Stimulated activated CD4-positive, alpha-beta T cell treated with anti-CD3 and anti-CD28 coated beads, Interleukin-4, amount 100 ng/mL, for 1 hour (primary cell): ENCODE data around the gene ROCK2.
"Not testable (repeated sequence)": the region's sequence is repeated elsewhere in the genome, so short reads cannot be mapped to it uniquely, and the experiment has no call there.

Experiments used
- DNase-seq: peaks from one replicate; pipeline ENCODE4 v3.0.0-alpha.2; 2020

The ROCK2 gene

DNA sequence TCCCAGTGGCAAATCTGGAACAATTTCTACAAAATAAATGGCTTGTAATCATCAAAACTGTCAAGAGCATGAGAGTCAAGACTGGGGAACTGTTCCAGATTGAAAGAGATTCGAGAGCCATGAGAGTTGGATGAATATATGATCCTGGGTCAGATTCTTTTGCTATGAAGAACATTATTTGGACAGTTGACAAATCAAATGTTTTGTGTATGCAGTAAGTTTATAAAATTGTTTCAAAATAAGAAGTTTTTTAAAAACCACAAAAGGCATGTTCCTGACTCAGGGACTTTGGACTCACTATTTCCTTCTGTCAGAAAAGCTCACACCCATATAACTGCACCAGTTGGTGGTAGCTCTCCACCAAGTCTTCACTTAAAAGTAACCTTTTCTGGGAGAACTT lies 38.5 kb downstream of the ROCK2 start:
- DNase-seq = no peak

DNA sequence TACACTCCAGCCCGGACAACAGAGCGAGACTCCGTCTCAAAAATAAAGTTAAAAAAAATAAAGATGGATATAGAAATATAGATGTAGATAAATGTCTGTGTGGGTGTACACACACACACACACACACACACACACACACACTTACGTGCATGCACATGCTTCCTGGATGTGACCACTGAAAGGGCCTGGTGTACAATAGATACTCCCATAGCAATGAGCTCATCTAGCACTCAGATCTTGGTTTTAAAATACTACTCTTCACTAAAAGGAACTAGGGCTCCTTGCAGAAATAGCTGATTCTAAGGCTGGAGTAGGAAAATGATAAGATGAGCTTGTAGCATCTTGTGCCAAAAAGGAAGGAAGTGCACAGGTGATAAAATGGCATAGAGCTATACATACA lies 39.1 kb downstream of the ROCK2 start:
- no peak for DNase-seq

DNA sequence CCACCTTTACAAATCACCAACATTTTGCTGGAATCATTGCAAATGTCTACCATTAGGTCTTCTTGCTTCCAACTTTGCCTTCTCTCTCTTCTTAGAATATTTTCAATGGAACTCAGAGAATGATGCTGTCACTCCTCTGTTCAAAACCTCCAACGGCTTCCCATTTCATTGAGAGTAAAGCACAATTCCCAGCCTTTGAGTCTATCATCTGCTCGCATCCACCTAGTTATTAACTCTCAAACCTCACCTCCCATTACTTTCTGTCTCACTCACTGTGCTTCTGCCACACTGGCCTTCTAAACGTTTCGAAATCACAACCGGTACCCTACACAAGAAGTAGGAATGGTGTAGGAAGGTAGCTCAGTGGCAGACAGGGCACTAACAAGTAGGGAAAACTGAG lies 40.0 kb downstream of the ROCK2 start:
- no peak for DNase-seq

DNA sequence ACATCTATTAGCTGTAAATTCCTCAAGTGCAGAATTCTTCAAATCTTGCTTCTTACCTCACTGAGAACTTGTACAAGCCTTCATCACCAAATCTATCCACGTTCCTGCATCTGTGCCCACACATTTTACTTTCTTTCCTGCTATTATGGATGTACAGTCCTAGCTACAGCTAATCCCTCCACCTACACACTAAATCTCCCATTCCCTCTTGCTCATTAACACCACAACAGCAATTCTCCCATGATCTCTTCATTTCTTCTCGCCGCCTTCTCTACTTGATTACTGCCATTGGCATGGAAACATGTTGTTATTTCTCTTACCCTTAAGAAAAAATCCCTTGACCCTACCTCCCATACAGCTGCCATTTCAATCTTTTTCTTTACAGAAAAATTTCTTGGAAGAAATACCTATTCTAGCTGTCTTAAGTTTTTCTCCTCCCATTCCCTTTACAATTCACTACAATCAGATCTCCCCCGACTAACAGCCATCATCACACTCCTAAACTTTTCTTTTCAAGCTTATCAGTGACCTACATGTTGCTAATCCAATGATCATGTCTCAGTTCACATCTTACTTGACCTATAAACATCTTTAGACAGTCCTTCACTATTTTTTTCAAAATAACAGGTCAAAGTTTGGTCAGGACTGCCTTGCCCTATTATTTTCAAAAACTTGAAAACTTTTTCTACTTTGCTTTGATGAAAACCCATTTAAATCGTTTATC lies 41.0 kb downstream of the ROCK2 start:
- DNase-seq = no peak

DNA sequence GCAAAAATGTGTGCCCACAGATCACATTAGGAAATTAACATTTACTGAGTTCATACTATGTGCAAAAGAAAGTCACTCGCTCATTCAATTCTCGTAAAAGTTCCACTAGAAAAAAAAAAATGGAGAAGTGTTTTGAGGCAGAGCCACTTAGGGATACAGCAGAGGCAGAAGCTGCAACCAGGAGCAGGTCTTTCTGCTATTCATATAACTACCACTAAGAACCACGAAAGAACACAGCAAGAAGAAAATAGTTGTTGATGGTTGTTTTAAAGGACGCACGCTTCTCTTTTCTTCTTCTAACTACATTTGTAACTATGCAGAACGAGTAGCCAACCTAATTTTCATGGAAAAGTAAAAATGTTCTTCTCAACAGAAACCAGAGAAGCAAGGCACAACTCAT lies 45.0 kb downstream of the ROCK2 start:
- DNase-seq = no peak

DNA sequence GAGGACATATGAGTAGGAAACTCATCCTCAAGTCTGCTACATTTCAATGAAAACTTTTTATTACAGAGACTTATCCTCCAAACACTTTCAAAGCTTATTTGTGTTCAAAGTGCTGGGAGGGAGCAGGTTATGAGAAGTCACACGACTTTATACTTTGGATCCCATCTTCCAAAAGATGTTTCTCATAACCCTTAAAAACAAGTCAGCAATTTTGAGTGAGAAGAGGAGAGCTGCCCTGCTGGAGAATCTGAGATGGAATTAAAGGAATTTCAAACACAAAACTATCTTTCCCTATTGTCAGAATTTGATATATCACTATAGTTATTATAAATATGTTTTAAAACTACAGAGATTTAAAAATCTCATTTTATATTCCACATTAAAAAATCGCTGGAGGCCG lies 45.8 kb downstream of the ROCK2 start:
- DNase-seq = no peak

DNA sequence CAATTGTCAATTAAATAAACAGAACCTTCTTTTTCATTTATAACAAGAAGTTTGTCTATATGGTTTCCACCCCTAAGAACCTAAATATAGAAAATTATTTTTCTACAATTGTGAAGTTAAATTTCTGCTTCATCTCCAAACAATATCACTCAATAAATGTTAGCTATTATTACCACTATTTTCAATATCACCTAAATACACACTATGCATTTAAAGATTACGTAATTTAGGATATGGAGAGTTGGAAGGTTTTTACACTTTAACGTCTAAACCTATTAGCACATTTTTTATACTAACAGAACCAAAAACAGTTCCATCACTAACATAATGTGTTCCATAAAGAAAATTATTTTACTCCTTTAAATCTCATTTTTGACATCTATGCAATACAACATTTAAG lies 48.0 kb downstream of the ROCK2 start:
- no peak for DNase-seq

DNA sequence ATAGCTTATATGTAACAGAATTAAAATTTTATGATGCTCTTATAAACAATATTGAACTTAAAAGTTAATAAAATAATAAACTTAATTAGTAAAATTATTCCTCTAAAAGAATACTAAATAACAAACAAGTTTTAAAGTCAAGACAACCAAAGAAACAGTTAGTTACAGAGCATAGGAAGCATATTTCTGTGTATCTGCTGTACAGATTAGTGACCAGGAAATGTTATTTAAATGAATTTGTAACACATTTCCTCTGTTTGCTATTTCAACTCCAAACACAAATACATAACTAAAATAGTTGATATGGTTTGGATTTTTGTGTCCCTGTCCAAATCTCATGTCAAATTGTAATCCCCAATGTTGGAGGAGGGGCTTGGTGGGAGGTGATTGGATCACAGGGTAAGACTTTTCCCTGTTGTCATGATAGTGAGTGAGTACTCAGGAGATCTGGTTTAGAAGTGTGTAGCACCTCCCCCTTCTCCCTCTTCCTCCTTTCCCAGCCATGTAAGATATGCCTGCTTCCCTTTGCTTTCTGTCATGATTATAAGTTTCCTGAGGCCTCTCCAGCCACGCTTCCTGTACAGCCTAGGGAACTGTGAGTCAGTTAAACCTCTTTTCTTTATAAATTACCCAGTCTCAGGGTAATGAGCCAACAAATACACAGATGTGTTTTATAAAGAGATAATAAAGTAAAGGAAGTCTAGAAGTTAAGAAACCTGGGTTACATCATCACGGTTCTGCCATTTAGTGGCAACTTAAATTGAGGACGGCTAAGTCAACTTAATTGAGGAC lies 51.8 kb downstream of the ROCK2 start:
- no peak for DNase-seq

DNA sequence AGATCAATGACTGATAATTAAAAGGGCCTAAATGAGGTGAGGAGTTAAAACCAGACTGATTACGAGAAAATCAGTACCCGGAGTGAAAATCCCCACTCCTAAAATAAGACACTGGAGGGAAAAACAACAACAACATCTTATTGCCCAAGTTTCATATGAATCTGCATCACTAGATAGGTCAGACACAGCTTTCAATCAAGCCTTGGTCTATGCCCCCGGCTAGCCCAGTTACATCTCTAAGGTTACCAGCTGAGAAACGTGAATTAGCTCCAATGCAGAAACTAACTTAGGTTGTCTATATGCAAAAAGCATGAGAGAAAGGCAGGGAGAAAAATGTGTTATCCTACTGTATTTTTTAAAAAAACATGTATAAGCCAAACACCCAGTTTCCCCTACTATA lies 53.7 kb downstream of the ROCK2 start:
- DNase-seq = no peak

DNA sequence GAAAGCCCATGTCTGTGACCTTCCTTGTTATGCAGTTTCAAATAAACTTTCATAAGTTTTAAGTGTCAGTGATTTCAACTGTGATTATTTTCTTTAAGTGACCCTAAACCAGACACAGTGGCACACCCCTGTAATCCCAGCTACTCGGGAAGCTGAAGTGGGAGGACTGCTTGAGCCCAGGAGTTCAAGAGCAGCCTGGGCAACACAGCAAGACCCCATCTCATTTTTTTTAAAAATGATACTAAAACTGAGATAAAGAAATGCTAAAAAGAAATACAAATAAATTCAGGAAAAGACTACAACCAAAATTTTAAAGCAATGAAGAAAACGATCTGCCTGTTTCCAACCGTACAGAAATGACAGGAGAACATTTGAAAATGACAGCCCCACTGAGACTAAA lies 54.2 kb downstream of the ROCK2 start:
- DNase-seq = no peak

DNA sequence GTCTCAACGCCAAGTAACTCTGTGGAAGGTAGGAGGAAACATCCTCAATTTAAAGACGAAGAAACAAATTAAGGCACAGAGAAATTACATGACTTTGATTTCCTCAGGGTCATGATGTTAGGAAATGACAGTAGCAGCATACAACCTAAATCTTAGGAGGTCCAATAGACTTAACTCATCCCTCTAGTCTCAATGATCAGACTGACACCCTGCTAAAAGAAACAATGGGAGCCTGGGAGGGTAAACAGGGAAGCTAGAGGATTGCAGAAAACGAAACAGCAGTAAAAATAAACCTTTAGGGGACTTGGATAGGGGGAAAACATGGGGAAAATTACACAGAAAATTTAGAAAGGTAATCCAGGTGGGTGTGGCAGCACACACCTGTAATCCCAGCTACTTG lies 56.0 kb downstream of the ROCK2 start:
- no peak for DNase-seq

DNA sequence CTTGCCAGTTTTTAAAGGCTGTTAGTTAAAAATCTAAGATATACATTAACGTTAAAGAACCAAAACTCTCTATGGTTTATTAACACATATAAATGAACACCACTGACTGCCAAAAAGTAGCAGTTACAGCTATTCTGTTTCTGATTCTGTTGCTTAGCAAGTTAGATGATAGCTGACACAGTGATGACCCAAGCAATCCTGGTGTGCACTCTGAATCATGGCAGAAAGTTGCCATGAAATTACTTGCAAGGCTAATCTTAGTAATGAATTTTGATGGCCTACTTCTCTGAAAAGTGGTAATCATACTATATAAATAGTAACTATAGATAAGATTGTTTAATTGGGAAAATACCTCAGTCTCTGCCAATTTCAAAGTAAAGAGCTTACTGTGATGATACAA lies 57.7 kb downstream of the ROCK2 start:
- DNase-seq = no peak

DNA sequence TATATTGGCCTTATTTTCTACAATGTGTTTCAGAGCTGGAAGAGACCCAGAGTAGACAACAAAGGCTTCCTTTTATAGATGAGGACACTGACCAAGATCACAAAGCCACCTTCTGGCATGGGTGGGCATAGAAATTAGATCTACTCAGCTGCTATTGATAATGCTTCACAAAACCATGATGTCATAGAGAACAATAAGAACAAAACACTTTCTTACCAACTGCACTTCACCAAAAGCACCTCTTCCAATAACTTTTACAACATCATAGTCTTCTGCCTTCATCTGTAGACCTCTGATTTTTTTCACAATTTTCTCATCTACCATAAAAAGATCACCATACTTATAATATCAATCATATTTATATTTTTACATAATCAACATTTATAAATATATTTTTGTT lies 58.1 kb downstream of the ROCK2 start:
- no peak for DNase-seq

DNA sequence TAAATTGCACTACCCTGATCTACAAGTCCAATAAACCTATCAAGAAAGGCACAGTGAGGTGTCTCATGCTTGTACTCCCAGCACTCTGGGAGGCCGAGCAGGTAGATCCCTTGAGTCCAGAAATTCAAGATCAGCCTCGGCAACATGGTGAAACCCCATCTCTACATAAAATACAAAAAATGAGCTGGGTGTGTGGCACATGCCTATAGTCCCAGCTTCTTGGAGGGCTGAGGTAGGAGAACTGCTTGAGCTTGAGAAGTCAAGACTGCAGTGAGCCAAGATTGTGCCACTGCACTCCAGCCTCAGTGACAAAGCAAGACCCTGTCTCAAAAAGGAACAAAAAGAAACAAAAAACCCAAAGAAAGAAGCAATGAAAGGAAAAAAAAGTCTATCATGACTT lies 58.9 kb downstream of the ROCK2 start:
- no peak for DNase-seq

DNA sequence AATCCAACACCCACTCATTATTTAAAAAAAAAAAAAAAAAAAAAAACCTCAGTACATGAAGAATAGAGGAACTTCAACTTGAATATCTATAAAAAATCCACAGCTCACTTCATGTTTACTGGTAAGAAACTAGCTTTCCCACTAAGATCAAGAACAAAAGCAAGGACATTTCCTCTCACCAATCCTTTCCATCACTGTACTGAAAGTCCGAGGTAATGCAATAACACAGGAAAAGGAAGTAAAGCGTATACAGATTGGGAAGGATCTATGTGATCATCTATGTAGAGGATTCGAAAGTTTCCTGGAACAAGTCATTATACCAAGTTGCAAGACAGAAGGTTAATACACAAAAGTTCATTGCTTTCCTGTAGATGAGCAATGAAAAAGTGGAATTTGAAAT lies 63.2 kb downstream of the ROCK2 start:
- DNase-seq = no peak

DNA sequence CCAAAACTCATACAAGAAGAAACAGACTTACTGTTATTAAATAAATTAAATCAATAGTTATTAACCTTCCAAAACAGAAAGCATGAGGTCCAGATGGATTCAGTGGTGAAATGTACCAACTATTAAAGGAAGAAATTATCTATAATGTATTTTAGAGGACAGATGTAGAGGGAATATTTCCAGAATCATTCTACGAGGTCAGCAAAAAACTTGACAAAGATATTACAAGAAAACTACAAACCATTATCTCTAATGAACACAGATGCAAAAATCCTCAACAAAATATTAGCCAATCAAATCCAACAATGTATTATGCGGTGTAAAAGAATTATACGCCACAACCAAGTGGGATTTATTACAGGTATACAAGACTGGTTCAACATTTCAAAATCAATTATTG lies 63.7 kb downstream of the ROCK2 start:
- DNase-seq = no peak

DNA sequence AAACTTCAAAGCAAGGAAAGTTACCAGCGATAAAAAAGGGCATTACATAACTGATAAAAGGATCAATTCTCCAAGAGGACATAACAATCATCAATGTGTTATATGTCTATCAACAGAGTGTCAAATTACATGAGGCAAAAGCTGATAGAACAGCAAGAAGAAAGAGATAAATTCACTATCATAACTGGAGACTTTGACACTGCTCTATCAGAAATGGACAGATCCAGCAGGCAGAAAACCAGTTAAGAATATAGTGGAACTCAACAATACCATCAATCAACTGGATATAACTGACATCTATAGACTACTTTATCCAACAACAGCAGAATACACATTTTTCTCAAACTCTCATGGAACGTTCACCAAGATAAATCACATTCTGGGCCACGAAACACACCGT lies 65.0 kb downstream of the ROCK2 start:
- no peak for DNase-seq

DNA sequence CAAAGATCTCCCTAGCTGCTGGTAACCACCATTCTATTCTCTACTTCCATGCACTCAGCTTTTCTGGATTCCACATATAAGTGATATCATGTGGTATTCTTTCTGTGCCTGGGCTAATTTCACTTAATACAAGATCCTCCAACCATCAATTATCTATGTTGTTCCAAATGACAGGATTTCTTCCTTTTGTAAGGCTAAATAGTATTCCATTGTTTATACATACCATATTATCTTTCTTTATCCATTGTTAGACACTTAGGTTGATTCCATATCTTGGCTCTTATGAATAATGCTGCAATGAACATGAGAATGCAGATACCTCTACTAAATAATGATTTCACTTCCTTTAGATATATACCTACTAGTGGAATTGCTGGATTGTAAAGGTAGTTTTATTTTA lies 66.2 kb downstream of the ROCK2 start:
- no peak for DNase-seq

DNA sequence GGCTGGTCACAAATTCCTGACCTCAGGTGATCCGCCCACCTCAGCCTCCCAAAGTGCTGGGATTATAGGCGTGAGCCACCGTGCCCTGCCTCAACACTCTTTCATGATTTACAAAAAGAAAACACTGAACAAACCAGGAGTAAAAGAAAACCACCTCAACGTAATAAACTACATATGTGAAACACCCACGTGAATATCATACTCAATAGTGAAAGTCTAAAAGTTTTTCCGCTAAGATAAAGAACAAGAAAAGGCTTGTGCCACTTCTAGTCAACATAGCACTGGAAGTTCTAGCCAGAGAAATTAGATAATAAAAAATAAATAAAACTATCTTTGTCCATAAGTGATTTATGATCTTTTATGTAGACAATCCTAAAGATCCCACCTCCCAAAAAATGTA lies 68.5 kb downstream of the ROCK2 start:
- no peak for DNase-seq

DNA sequence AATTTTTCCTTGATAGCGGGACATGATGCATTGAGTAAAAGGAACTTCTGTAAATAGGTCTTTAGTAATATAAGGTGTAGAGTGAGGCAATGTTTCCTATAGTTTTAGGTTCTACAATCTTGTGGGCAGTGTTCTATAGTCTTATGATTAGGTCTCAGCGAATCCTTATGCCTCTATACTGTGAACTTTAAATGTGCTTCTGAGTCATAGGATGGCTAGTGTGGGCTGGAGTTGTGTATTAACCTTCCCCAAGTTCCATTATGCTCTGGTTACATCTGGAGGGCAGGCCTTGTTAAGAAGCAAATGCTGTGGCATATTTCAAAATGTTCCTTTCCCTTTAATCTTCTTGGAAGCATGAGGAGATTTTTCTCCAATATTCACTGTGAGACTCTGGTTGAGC lies 73.5 kb downstream of the ROCK2 start:
- DNase-seq = no peak

DNA sequence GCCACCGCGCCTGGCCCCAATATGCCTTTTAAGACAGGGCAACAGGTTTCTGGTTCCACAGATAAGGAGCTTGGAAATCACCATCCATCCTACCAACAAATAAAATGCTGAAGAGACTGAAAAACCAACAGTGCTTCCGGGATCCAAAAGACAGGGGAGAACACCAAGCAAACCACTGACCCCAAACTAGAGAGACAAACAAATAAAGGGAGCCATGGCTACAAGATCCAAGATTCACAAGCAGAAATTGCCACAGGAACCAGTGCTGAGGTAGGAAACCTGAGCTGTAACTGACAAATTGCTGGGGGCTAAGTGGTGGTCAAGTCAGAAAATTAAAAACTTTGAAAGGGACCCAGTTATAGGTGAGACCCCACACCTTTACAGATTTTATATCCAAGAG lies 76.5 kb downstream of the ROCK2 start:
- DNase-seq = no peak

DNA sequence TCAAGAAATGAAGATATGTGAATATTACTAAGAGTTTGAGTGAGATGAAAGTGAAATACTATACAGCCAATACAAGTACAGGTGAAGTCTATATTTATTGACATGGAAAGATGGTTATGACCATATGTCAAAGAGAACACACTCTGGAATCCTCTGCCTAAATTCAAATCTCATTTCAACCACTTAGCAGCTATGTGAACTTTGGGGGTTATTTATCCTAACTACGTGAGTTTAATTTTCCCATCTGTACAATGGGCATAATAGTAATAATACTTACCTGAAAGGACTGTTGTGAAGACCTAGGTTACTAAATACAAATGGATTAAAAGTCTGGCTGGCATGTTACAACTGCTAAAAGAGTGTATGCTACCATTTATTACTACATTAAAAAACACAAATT lies 79.6 kb downstream of the ROCK2 start:
- DNase-seq = no peak

DNA sequence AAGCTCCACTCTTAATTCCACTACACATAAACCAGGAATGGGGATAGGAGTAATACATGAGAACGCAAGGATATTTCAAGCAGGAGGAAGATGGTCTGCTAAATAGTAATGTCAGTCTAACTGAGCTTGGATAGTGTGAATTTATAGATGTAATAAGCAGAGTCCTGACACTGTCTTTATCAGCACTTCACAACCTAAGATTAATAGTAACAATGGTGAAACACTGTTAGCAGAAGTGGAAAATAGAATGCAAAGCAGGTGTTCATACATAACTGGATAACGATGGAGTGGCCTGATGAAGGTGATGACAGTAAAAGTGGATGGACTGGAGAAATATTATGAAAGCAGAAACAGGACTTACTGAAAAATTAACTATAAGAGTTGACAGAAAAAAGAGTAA lies 80.4 kb downstream of the ROCK2 start:
- no peak for DNase-seq

DNA sequence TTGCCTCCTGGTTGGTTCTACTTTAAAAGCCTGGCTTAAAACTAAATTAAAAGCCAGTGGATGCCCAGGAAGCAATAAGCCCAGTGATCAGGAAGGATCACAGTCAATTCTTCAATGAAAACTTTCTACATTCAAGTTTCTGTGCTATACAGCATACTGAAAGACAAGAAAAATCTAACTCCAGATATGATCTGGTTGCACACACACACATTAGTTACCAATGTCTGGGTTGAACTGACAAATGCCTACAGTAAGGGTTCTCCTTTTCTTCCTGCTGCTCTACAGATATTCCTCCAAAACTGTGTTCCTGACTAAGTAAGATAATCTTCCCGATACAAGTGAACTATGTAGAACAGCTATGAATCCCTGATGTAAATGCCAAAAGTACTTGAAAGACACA lies 81.3 kb downstream of the ROCK2 start:
- no peak for DNase-seq

DNA sequence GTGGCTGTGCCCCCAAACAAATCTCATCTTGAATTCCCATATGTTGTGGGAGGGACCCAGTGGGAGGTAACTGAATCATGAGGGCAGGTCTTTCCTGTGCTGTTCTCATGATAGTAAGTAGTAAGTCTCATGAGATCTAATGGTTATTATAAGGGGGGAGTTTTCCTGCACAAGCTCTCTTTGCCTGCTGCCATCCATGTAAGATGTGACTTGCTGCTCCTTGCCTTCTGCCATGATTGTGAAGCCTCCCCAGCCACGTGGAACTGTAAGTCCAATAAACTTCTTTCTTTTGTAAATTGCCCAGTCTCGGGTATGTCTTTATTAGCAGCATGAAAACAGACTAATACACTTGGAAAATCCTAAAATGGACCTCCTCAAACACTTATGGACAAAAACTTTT lies 82.0 kb downstream of the ROCK2 start:
- DNase-seq = not testable (repeated sequence)
